ENCODE measurements around the gene COX7A2L.

COX7A2L gene

GRCh38 chr2:42321452-42322064 lies 39.5 kb downstream of the COX7A2L start:
- H3K4me3 ChIP-seq (ENCODE audit: insufficient read depth, low read depth, low read length) = no peak overlapping the region
- H3K4me1 ChIP-seq (ENCODE audit: control insufficient read depth, insufficient read depth, low read length) = no peaks in the 10 kb centered on the region
- WGBS, 2 experiments = 46 to 94% methylated on average over 2 of the region's 2 CpGs
- H3K27ac ChIP-seq (ENCODE audit: insufficient read depth, low read depth, low read length, poor library complexity, severe bottlenecking) = no peak overlapping the region
- no peaks in the 10 kb centered on the region for H3K27me3 ChIP-seq (ENCODE audit: control insufficient read depth, insufficient read depth, low read length, poor library complexity, severe bottlenecking)
- peaks cover 20% of the 10 kb centered on the region for H3K36me3 ChIP-seq (ENCODE audit: control insufficient read depth, insufficient read depth, low read length)
- no peaks in the 10 kb centered on the region for H3K9me3 ChIP-seq (ENCODE audit: control insufficient read depth, low read length)

DNA sequence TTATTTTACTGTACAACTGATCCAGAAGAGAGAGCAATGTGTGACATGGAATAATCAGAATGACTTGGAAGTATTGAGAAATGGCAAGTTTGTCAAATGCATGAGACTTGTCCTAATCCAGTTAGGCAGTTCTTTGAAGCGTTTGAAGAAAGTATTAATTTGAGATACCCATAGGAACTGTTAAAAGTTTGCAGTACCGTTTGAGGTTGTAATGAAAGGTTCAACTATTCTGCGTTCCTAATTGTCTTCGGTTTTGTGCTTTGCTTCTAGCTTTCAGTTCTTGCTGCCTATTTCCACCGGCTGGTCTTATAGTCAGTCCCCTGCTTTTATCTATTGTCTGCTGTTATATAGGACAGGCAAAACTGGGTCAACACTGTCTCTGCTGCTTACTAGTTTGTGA lies 41.8 kb downstream of the COX7A2L start:
- no peak overlapping the region for H3K27ac ChIP-seq (ENCODE audit: insufficient read depth, low read depth, low read length, poor library complexity, severe bottlenecking)
- H3K36me3 ChIP-seq (ENCODE audit: control insufficient read depth, insufficient read depth, low read length) = peaks cover 9% of the 10 kb centered on the region
- no peak overlapping the region for H3K4me3 ChIP-seq (ENCODE audit: insufficient read depth, low read depth, low read length)
- WGBS, 2 experiments = 95 to 96% methylated on average over 5 of the region's 5 CpGs
- no peaks in the 10 kb centered on the region for H3K27me3 ChIP-seq (ENCODE audit: control insufficient read depth, insufficient read depth, low read length, poor library complexity, severe bottlenecking)
- H3K9me3 ChIP-seq (ENCODE audit: control insufficient read depth, low read length) = no peaks in the 10 kb centered on the region
- no peaks in the 10 kb centered on the region for H3K4me1 ChIP-seq (ENCODE audit: control insufficient read depth, insufficient read depth, low read length)

DNA sequence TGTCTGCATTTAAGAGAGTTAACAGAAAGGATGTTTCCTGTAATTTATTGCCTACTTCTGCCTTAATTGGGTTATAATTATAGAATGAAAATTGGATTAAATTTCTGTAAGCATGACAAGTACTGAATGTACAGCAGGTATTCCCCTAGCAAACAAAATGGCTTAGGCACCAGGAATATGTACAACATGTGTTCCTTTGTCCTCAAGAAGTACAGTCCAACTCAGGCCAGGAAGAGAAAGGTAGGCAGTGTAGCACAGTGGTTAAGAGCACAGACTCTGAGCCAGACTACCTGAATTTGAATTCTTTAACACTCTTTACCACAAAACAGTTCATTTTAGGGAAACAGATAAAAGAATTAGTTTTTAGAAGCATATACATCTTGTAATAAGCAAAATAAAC lies 43.1 kb downstream of the COX7A2L start:
- H3K36me3 ChIP-seq (ENCODE audit: control insufficient read depth, insufficient read depth, low read length) = peaks cover 9% of the 10 kb centered on the region

DNA sequence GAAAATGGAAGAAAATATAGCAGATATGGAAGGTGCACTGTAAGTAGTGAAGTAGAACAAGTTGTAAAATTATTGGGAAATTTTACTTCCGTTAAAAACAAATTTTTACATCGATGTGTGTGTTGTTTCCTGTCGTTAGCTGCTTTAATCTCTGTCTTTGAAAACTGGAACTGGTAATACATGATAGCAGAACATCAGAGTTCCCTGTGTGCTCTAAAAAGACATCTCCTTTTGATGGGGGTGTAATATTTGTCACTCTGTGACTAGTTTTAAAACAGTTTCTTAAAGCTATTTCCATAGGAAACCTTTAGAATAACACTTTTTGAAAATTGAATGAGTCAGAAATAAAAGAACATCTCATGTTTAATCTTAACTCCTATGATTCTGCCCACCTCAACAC lies 43.5 kb downstream of the COX7A2L start:
- H3K27me3 ChIP-seq (ENCODE audit: control insufficient read depth, insufficient read depth, low read length, poor library complexity, severe bottlenecking) = no peaks in the 10 kb centered on the region
- no peak overlapping the region for H3K27ac ChIP-seq (ENCODE audit: insufficient read depth, low read depth, low read length, poor library complexity, severe bottlenecking)
- no peaks in the 10 kb centered on the region for H3K4me1 ChIP-seq (ENCODE audit: control insufficient read depth, insufficient read depth, low read length)
- peaks cover 9% of the 10 kb centered on the region for H3K36me3 ChIP-seq (ENCODE audit: control insufficient read depth, insufficient read depth, low read length)
- H3K4me3 ChIP-seq (ENCODE audit: insufficient read depth, low read depth, low read length) = no peak overlapping the region
- no peaks in the 10 kb centered on the region for H3K9me3 ChIP-seq (ENCODE audit: control insufficient read depth, low read length)
- 94 to 97% methylated on average over 3 of the region's 3 CpGs for WGBS, 2 experiments

More for the DNA sequence above, 43.1 kb downstream of the COX7A2L start:
- no peaks in the 10 kb centered on the region for H3K27me3 ChIP-seq (ENCODE audit: control insufficient read depth, insufficient read depth, low read length, poor library complexity, severe bottlenecking)
- no peak overlapping the region for H3K4me3 ChIP-seq (ENCODE audit: insufficient read depth, low read depth, low read length)
- H3K27ac ChIP-seq (ENCODE audit: insufficient read depth, low read depth, low read length, poor library complexity, severe bottlenecking) = no peak overlapping the region
- no peaks in the 10 kb centered on the region for H3K4me1 ChIP-seq (ENCODE audit: control insufficient read depth, insufficient read depth, low read length)
- no peaks in the 10 kb centered on the region for H3K9me3 ChIP-seq (ENCODE audit: control insufficient read depth, low read length)

GRCh38 chr2:42316910-42317309 lies 44.1 kb downstream of the COX7A2L start:
- H3K9me3 ChIP-seq (ENCODE audit: control insufficient read depth, low read length) = no peaks in the 10 kb centered on the region
- WGBS, 2 experiments = 95 to 97% methylated on average over 3 of the region's 3 CpGs
- H3K27ac ChIP-seq (ENCODE audit: insufficient read depth, low read depth, low read length, poor library complexity, severe bottlenecking) = no peak overlapping the region
- peaks cover 9% of the 10 kb centered on the region for H3K36me3 ChIP-seq (ENCODE audit: control insufficient read depth, insufficient read depth, low read length)
- H3K4me1 ChIP-seq (ENCODE audit: control insufficient read depth, insufficient read depth, low read length) = no peaks in the 10 kb centered on the region
- H3K27me3 ChIP-seq (ENCODE audit: control insufficient read depth, insufficient read depth, low read length, poor library complexity, severe bottlenecking) = no peaks in the 10 kb centered on the region
- no peak overlapping the region for H3K4me3 ChIP-seq (ENCODE audit: insufficient read depth, low read depth, low read length)

GRCh38 chr2:42315844-42316470 lies 45.1 kb downstream of the COX7A2L start:
- H3K4me3 ChIP-seq (ENCODE audit: insufficient read depth, low read depth, low read length) = no peak overlapping the region
- H3K9me3 ChIP-seq (ENCODE audit: control insufficient read depth, low read length) = no peaks in the 10 kb centered on the region
- H3K27ac ChIP-seq (ENCODE audit: insufficient read depth, low read depth, low read length, poor library complexity, severe bottlenecking) = no peak overlapping the region
- no peaks in the 10 kb centered on the region for H3K27me3 ChIP-seq (ENCODE audit: control insufficient read depth, insufficient read depth, low read length, poor library complexity, severe bottlenecking)
- 96 to 97% methylated on average over 5 of the region's 6 CpGs for WGBS, 2 experiments
- H3K4me1 ChIP-seq (ENCODE audit: control insufficient read depth, insufficient read depth, low read length) = no peaks in the 10 kb centered on the region
- peaks cover 9% of the 10 kb centered on the region for H3K36me3 ChIP-seq (ENCODE audit: control insufficient read depth, insufficient read depth, low read length)

DNA sequence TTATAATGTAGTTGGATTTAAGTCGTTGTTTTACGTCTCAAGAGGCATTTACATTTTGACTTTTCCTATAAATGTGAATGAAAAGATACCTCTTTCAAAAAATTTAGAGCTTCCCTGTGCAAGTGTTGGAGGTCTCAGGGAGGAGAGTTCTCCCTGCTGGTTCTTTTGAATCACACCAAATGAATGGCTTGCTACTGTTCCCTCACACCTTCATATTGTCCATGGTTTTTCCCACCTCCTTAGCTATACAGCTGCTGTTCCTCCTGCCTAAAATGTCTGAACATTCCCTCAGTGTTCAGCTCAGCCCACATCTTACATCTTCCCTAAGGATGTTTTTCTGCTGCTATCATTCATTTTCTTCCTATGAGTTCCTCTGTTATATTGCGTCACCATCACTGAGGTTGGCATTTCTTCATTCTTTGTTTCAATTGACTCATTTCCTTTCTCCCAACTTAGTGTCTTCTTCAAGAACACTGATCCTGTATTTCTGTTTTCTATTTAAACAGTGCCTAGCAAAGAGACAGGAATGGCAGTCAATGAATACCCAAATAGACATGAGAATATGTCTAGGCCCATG lies 46.0 kb downstream of the COX7A2L start:
- Histone ChIP-seq H3K4me1 (ENCODE audit: control insufficient read depth, insufficient read depth, low read length) (no peaks in the 10 kb centered on the region), H3K9me3 (ENCODE audit: control insufficient read depth, low read length) (no peaks in the 10 kb centered on the region), H3K36me3 (ENCODE audit: control insufficient read depth, insufficient read depth, low read length) (peaks cover 1% of the 10 kb centered on the region), H3K27me3 (ENCODE audit: control insufficient read depth, insufficient read depth, low read length, poor library complexity, severe bottlenecking) (no peaks in the 10 kb centered on the region), H3K4me3 (ENCODE audit: insufficient read depth, low read depth, low read length) (no peak overlapping the region), H3K27ac (ENCODE audit: insufficient read depth, low read depth, low read length, poor library complexity, severe bottlenecking) (no peak overlapping the region)
- WGBS, 2 experiments = 95 to 96% methylated on average over 1 to 3 of the region's 3 CpGs

DNA sequence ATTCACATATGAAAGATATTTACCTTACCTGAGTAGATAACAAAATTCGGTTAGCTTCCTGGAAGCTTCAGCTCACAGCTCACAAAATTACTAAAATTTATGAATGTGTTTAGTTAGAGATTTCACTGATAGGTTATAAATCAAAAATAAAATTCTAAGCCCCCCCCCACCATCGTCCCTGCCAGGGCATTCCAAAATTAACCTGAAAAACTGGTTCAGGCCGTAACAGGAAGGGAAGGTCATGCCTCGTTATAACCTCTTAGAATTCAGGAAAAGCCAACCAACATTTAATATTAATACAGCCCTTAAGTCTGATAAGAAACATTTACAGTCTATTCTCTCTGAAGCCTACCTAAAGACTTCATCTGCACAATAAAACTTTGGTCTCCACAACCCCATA lies 48.9 kb downstream of the COX7A2L start:
- Histone ChIP-seq H3K4me3 (ENCODE audit: insufficient read depth, low read depth, low read length) (no peak overlapping the region), H3K4me1 (ENCODE audit: control insufficient read depth, insufficient read depth, low read length) (no peaks in the 10 kb centered on the region), H3K9me3 (ENCODE audit: control insufficient read depth, low read length) (no peaks in the 10 kb centered on the region), H3K27ac (ENCODE audit: insufficient read depth, low read depth, low read length, poor library complexity, severe bottlenecking) (no peak overlapping the region), H3K27me3 (ENCODE audit: control insufficient read depth, insufficient read depth, low read length, poor library complexity, severe bottlenecking) (no peaks in the 10 kb centered on the region), H3K36me3 (ENCODE audit: control insufficient read depth, insufficient read depth, low read length) (no peaks in the 10 kb centered on the region)
- 91 to 93% methylated on average over 3 of the region's 4 CpGs for WGBS, 2 experiments

GRCh38 chr2:42310007-42310515 lies 51.0 kb downstream of the COX7A2L start:
- no peaks in the 10 kb centered on the region for H3K4me1 ChIP-seq (ENCODE audit: control insufficient read depth, insufficient read depth, low read length)
- WGBS, 2 experiments = 96 to 98% methylated on average over 1 of the region's 1 CpG
- H3K36me3 ChIP-seq (ENCODE audit: control insufficient read depth, insufficient read depth, low read length) = no peaks in the 10 kb centered on the region
- no peak overlapping the region for H3K27ac ChIP-seq (ENCODE audit: insufficient read depth, low read depth, low read length, poor library complexity, severe bottlenecking)
- no peaks in the 10 kb centered on the region for H3K9me3 ChIP-seq (ENCODE audit: control insufficient read depth, low read length)
- H3K27me3 ChIP-seq (ENCODE audit: control insufficient read depth, insufficient read depth, low read length, poor library complexity, severe bottlenecking) = no peaks in the 10 kb centered on the region
- H3K4me3 ChIP-seq (ENCODE audit: insufficient read depth, low read depth, low read length) = no peak overlapping the region

GRCh38 chr2:42309366-42309765 lies 51.7 kb downstream of the COX7A2L start:
- Histone ChIP-seq H3K9me3 (ENCODE audit: control insufficient read depth, low read length) (no peaks in the 10 kb centered on the region), H3K4me1 (ENCODE audit: control insufficient read depth, insufficient read depth, low read length) (no peaks in the 10 kb centered on the region), H3K27ac (ENCODE audit: insufficient read depth, low read depth, low read length, poor library complexity, severe bottlenecking) (no peak overlapping the region), H3K27me3 (ENCODE audit: control insufficient read depth, insufficient read depth, low read length, poor library complexity, severe bottlenecking) (no peaks in the 10 kb centered on the region), H3K36me3 (ENCODE audit: control insufficient read depth, insufficient read depth, low read length) (no peaks in the 10 kb centered on the region), H3K4me3 (ENCODE audit: insufficient read depth, low read depth, low read length) (no peak overlapping the region)
- 96 to 100% methylated on average over 1 to 2 of the region's 2 CpGs for WGBS, 2 experiments

Data from ectodermal cell (in vitro differentiated cells).